Uterus (tissue), 2 donors: Measurements from ENCODE around the gene PROB1.

ENCODE experiments used
- CTCF ChIP-seq, 4 experiments: fragments of 200-600 bp in 2 of 4; fragments of 450-650 bp in 2 of 4; sonication (generic) in 2 of 4; IDR thresholded peaks; one replicate each; pipeline ENCODE4 v1.5.1; 2016 to 2019; ENCODE audit warnings: antibody characterized with exemption in 4 of 4, mild to moderate bottlenecking in 2 of 4, moderate library complexity in 1 of 4
- POLR2A ChIP-seq, 2 donors: fragments of 450-650 bp; IDR thresholded peaks; one replicate each; pipeline ENCODE4 v1.6.1; 2016; ENCODE audit warnings: antibody characterized with exemption in 2 of 2, mild to moderate bottlenecking in 1 of 2, moderate library complexity in 1 of 2

- TF ChIP-seq POLR2A (IDR thresholded peaks at IDR 0.05): no peak
- TF ChIP-seq CTCF (IDR thresholded peaks at IDR 0.05): no peak
These were observed 4.9 kb downstream of the PROB1 start, which contains the start of gene MZB1 for GRCh38 chr5:139389701-139390638.
